ENCODE data around the gene ARID1B. TPM values are rescaled to one million over a fixed set of nuclear protein-coding genes. Genes with fewer than 3 reads are reported as not detected.
A peak's percentile ranks its signal among the peaks of the same experiment; 100 is the strongest.

ARID1B gene
- total and polyA plus RNA-seq, 9 of the 15 experiments (the other 6 are each of a cell fraction or from before 2014, with no cell fraction given): 12.5 to 50.5 (median 25.8) TPM

DNA sequence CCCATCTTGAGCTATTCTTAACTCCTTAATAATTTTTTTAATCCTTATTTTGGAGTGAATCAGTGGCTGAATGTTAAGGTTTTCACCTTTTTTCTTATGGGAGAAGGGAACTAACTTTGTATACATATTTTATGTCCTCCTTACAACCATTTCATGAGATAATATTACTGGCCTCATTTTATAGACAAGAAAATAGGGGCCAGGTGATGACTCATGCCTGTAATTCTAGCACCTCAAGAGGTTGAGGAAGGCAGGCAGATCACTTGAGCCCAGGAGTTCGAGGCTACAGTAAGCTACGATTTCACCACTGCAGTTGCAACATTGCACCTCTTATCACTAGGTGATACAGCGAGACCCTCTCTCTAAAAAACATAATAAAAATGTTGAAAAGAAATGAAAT is 417.5 kb downstream of the ARID1B start:
- H4K20me1 ChIP-seq (replicated peaks; ENCODE audit: control insufficient read depth, insufficient read depth, low read length): no peaks in the 10 kb centered on the region
- no peak for DNase-seq (ENCODE audit: extremely low read depth in 1 of 4, low spot score in 3 of 4)
- in situ Hi-C loops (cut with MboI) (loop anchor here (25.0 kb wide), 1 partner anchor 1882 kb away; the partner anchor contains the start of gene TFB1M), intact Hi-C loops (cut with micrococcal nuclease) (no loop called here)
- FAIRE-seq: no peak
- H3K9me3 ChIP-seq (replicated peaks; ENCODE audit: control insufficient read depth, insufficient read depth, low read depth, low read length): no peaks in the 10 kb centered on the region
- no peak overlapping the region for H3K4me2 ChIP-seq (ENCODE audit: insufficient read depth, low read length)
- no peak for ATAC-seq
- no TSS peak for BruUV-seq (replicated peaks)
- H3K4me3 ChIP-seq: no peak overlapping the region
- no peaks in the 10 kb centered on the region for H3K4me1 ChIP-seq (replicated peaks in 1 of 2; ENCODE audit: control insufficient read depth in 2 of 2, insufficient read depth in 2 of 2, low read length in 2 of 2)
- ChIA-PET CTCF (ENCODE audit: low intra/inter-chr PET ratio) (no interaction called here), POLR2A (interaction anchor here (1.2 to 1.3 kb wide), 4 partner anchors 10 to 199 kb away, joined by 3 to 7 read pairs (median 4); no protein-coding TSS in a partner anchor)
- H3K79me2 ChIP-seq (ENCODE audit: control insufficient read depth, insufficient read depth, low read length): no peaks in the 10 kb centered on the region
- no peaks in the 10 kb centered on the region for H3K27me3 ChIP-seq (ENCODE audit: control insufficient read depth in 2 of 2, insufficient read depth in 2 of 2, low read length in 2 of 2)
- H3K9ac ChIP-seq (ENCODE audit: insufficient read depth in 1 of 2, low read depth in 2 of 2, low read length in 2 of 2): no peak overlapping the region
- no peak overlapping the region for H2AFZ ChIP-seq (ENCODE audit: low read depth, low read length)
- no peak overlapping the region for H3K27ac ChIP-seq (ENCODE audit: extremely low read depth, low read depth, low read length)
- peaks cover 8% of the 10 kb centered on the region for H3K9me1 ChIP-seq (ENCODE audit: control insufficient read depth, insufficient read depth, low read length)
- WGBS (ENCODE audit: insufficient coverage, low coverage, missing lambda C conversion rate): 48% methylated on average over 3 of the region's 3 CpGs
- TF ChIP-seq NCOR1 (IDR thresholded peaks at IDR 0.05): no peak
- TF ChIP-seq, protein P1, sequence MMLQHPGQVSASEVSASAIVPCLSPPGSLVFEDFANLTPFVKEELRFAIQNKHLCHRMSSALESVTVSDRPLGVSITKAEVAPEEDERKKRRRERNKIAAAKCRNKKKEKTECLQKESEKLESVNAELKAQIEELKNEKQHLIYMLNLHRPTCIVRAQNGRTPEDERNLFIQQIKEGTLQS (IDR thresholded peaks at IDR 0.05): peak; percentile 74
- TF ChIP-seq, protein P1 (CRISPR knock-in tag; conservative IDR thresholded peaks at IDR 0.05): no peak
- TF ChIP-seq KLF1 (tag; IDR thresholded peaks at IDR 0.05): no peak
- no peak for TF ChIP-seq SMARCE1 (IDR thresholded peaks at IDR 0.05)
- TF ChIP-seq TAL1 (IDR thresholded peaks at IDR 0.05): no peak
- TF ChIP-seq PCBP2 (IDR thresholded peaks at IDR 0.05; ENCODE audit: low read depth, low read length, poor library complexity, severe bottlenecking): no peak
- no peak for TF ChIP-seq TBP (optimal IDR thresholded peaks at IDR 0.05; ENCODE audit: low read depth, low read length)
- TF ChIP-seq JUND (IDR thresholded peaks at IDR 0.05; ENCODE audit: borderline replicate concordance, low read depth, low read length): no peak
- peak; percentile 25; the same call in 1 of the 3 replicates for TF ChIP-seq JUND (tag; IDR thresholded peaks at IDR 0.05; ENCODE audit: borderline replicate concordance, low read depth, low read length)
- TF ChIP-seq KLF13 (tag; IDR thresholded peaks at IDR 0.05; ENCODE audit: borderline replicate concordance, low read depth): no peak
- TF ChIP-seq, protein P2, sequence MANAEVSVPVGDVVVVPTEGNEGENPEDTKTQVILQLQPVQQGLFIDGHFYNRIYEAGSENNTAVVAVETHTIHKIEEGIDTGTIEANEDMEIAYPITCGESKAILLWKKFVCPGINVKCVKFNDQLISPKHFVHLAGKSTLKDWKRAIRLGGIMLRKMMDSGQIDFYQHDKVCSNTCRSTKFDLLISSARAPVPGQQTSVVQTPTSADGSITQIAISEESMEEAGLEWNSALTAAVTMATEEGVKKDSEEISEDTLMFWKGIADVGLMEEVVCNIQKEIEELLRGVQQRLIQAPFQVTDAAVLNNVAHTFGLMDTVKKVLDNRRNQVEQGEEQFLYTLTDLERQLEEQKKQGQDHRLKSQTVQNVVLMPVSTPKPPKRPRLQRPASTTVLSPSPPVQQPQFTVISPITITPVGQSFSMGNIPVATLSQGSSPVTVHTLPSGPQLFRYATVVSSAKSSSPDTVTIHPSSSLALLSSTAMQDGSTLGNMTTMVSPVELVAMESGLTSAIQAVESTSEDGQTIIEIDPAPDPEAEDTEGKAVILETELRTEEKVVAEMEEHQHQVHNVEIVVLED (CRISPR knock-in tag; IDR thresholded peaks at IDR 0.05): no peak
- H3K36me3 ChIP-seq (ENCODE audit: control insufficient read depth, insufficient read depth, low read length): peaks cover 59% of the 10 kb centered on the region
